Epithelial cell of esophagus (primary cell): ENCODE results near the gene AHNAK.

Source experiments
- DNase-seq: peaks from one replicate; pipeline ENCODE4 v3.0.0; 2010; ENCODE audit warnings: low read depth
- H3K4me3 ChIP-seq: 2 replicates; pipeline ENCODE4 v1.5.1; 2011; ENCODE audit warnings: mild to moderate bottlenecking, low read length, control low read depth
- TF ChIP-seq, protein P1 (sequence below): IDR thresholded peaks from 2 replicates; pipeline ENCODE4 v1.5.1; 2011; ENCODE audit warnings: low read depth, mild to moderate bottlenecking, low read length, control low read depth, inconsistent platforms; ENCODE audit not compliant: insufficient read depth; ENCODE audit errors: missing control alignments

The AHNAK gene

DNA sequence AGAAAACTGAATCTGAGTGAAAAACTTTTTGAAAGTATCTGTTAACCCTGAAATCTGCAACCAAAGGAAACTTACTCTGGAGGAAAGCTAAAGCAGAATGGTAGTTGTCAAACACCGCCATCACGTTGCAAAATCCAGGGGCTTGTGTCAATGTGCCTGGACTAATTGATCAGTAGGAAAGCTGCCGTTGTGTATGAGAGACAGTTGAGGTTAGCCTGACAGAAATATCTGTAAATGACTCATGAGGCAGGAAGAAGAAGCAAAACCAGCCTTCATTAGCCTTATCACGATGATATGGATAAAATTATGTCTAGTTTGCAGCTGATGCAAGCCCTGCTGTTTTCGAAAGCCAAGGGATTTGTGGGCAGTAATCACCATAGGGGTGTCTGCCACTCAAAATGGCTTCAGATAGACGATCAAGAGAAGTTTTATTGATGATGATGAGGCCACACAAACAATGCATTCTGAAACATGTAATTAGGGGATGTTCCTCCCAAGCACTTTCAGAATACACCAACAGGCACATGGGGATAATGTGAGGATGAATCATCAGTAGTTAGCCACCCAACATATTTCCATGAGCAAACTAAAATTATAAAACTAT lies 118.9 kb downstream of the AHNAK start:
- H3K4me3 ChIP-seq, result no peak overlapping the region
- TF ChIP-seq, protein P1, sequence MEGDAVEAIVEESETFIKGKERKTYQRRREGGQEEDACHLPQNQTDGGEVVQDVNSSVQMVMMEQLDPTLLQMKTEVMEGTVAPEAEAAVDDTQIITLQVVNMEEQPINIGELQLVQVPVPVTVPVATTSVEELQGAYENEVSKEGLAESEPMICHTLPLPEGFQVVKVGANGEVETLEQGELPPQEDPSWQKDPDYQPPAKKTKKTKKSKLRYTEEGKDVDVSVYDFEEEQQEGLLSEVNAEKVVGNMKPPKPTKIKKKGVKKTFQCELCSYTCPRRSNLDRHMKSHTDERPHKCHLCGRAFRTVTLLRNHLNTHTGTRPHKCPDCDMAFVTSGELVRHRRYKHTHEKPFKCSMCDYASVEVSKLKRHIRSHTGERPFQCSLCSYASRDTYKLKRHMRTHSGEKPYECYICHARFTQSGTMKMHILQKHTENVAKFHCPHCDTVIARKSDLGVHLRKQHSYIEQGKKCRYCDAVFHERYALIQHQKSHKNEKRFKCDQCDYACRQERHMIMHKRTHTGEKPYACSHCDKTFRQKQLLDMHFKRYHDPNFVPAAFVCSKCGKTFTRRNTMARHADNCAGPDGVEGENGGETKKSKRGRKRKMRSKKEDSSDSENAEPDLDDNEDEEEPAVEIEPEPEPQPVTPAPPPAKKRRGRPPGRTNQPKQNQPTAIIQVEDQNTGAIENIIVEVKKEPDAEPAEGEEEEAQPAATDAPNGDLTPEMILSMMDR, result no peak
- DNase-seq, result no peak

DNA sequence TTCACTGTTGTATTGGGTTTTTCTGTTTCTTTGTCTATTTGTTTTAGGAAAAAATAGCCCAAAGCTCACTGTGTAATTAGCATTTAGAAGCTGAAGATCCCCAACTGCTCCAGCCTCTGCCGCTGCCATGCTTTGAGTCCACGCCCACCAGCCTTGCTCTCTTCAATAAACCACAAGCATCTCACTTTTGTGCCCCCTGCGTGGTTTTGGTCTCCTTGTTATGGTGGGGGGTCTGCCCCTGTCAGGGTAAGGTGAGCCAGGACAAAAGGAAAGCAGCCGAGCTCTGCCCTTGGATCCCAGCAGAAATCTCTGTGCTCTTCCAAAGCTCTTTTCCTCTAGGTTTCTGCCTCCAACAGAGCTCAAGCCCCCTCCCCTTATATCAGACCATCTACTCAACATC lies 123.6 kb downstream of the AHNAK start:
- H3K4me3 ChIP-seq, result no peak overlapping the region
- TF ChIP-seq, protein P1, result no peak
- no peak for DNase-seq

DNA sequence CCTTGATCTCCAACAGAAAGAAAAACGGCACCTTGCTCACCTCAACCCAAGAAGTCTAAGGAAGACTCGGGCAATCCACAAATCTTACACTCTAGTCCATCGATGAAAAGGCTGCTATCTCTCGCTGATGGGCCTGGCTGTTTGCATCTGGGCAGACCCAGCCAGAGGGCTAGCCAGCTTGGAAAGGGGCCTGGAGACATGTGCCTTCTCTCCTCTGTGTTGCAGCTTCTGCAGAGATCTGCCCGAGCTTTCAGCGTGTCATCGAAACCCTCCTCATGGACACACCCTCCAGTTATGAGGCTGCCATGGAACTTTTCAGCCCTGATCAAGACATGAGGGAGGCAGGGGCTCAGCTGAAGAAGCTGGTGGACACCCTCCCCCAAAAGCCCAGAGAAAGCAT lies 124.6 kb downstream of the AHNAK start:
- TF ChIP-seq, protein P1, result no peak
- H3K4me3 ChIP-seq, result no peak overlapping the region
- no peak for DNase-seq

DNA sequence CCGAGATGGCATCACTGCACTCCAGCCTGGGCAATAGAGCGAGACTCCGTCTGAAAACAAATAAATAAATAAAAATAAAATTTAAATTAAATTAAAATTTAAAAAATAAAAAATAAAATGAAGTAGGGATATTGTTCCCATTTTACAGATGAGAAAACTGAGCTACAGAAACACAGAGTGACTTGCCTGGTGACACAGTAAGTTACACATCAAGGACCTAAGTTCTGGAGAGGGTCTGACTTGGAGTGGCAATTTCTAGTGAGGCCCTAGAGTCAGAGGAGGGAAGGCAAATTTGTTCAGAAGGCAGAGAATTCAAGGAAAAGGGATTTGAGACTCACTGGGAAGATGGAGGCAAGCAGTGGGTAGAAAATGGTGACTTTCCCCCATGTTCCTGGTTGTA lies 125.7 kb downstream of the AHNAK start:
- H3K4me3 ChIP-seq, result no peak overlapping the region
- no peak for DNase-seq
- TF ChIP-seq, protein P1, result no peak

DNA sequence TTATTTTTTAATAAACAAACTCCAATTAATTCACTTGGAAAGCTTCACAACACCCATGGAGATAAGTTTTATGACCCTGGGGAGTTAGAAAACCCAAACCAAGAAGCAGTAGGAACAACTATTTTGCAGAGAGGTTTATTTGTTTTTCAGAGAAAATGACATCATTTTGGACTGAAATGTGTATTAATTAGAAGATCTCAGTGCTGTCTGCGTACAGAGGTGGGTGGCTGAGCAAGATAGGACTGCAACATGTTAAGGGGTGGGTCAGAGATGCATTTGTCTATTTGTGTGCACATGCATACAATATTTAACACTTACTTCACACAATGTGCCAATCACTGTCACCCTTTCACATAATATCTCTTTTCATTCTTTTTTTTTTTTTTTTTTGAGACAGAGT lies 126.7 kb downstream of the AHNAK start:
- TF ChIP-seq, protein P1, result no peak
- DNase-seq, result no peak
- H3K4me3 ChIP-seq, result no peak overlapping the region

DNA sequence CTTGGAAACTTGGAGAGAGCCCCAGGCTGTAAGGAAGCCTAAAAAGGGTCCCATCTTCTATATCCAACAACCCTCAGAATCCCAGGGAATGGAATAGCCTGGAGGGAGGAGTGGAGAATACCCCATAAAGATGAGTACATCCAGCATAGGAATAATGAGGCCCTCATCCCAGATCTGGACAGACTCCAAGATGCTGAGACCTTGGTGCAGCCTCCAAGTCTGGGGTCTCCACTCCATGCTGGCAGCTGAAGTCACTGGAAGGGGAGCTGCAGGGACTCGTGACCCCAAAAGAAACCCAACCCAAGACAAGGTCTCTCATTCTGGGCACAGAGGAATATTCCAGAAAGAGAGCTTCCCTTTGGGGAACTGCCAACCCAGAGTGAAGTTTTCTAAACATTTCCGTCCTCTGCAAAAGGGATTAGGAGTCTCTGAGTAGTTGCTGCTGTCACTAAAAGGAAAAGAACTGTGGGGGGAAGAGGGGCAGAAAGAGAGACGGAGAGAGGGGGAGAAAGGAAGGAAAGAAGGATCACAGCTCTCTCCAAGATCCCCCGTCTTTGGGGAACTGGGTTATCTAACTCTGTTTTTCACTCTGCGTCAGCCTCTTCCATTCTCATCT lies 127.2 kb downstream of the AHNAK start:
- H3K4me3 ChIP-seq, result no peak overlapping the region
- DNase-seq, result no peak
- TF ChIP-seq, protein P1, result no peak

DNA sequence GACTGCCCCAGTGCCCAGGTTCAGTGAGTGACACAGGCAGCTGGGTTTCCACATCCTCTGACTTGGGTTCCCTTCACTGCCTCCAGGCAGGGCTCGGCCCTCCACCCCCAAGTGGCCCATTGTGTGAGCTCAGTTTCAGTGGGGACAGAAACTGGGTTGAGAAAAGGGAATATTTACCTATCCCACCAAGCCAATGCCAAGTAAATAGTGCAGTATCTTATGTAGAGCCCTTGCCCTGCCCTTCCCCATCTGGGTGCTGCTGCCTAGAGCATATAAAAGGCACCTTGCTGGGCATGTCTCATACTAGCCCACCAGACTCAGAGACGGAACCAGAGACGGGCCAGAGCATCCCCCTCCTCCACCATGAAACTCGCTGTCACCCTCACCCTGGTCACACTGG lies 127.9 kb downstream of the AHNAK start, which contains the start of gene SCGB1A1:
SCGB1A1 (plus strand) TSS at position 301 of the 400 bp plus-strand sequence; CDS start at position 364, 63 bp downstream.
- H3K4me3 ChIP-seq, result no peak within 1 kb of the TSS
- TF ChIP-seq, protein P1, result no peak
- DNase-seq, result no peak
